GM19395 (cell line): ENCODE results near the gene PRSS27.
"Not testable (repeated sequence)": the region's sequence is repeated elsewhere in the genome, so short reads cannot be mapped to it uniquely, and the experiment has no call there.

Source experiments
- ATAC-seq: cut with Tn5 transposase; IDR thresholded peaks from one replicate; pipeline ENCODE4 v1.9.1; 2021; ENCODE audit warnings: mild to moderate bottlenecking, moderate library complexity; ENCODE audit not compliant: unreplicated experiment

Gene PRSS27

DNA sequence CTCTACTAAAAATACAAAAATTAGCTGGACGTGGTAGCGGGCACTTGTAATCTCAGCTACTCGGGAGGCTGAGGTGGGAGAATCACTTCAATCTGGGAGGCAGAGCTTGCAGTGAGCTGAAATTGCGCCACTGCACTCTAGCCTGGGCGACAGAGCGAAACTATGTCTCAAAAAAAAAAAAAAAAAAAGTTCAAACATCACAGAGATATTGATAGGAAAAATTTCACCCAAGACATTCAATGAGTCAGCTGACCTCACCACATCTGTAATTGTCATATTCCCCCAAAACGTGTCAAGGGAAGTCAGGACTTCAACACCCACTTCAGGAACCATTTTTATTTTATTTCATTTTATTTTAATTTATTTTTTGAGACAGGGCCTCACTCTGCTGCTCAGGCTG, 8.0 kb upstream of the PRSS27 start:
- ATAC-seq = no peak

DNA sequence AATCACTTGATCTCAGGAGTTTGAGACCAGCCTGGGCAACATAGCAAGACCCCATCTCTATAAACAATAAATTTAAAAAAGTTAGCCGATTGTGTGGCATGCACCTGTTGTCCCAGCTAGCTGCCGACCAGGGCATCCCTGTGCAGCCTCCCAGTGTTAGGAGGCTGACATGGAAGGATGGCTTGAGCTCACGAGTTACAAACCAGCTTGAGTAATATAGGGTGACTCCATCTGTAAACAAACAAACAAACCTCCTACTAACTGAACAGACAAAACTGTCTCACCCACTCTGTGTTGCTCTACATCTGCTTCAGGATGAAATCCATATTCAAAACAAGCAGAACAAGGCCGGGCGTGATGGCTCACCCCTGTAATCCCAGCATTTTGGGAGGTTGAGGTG, 6.9 kb upstream of the PRSS27 start:
- ATAC-seq = no peak

DNA sequence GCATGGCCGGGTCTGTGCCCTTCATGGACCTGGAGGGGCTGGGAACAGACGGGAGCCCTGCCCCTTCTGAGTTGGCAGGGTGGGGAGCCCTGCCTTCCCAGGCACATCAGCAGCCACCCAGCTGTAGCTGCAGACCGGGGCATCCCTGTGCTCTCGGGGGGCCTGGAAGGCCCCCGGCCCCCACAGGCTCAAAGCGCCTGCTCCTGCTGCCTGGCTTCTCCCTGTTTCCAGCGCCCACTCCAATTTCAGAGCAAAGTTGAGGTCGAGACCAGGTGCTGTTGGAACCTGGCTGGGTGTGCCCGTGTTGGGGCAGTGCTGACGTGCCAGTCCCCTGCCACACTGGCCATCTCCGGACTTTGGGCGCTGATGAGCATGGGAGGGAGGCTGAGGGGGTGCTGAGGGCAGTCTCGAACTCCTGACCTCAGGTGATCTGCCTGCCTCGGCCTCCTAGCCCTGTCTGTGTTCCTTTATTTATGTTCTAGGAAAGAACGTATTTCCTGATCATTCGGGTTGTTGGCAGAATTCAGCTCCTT, 4.9 kb upstream of the PRSS27 start:
- ATAC-seq = no peak

DNA sequence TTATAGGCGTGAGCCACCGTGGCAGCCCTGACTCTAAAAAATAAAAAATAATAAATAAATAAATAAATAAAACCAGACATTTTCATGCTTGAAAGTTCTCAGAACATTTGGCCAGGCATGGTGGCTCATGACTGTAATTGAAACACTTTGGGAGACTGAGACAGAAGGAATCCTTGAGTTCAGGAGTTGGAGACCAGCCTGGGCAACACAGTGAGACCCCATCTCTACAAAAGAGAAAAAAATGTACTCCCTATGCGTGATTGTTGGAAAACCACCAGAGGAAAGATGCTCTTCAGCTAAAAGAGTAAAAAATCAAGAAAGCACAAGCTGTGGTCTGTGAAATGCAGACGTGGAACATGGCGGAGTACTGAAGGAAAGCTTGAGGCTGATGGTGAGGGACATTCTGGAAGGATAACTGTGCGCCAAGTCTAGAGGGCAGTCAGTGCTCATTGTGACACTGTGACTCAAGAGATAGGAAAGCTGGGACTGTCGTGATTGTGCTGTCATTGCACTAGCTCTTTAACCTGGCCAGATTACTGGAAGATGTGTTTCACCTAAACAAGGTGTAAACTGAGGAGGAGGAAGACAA, 4.2 kb upstream of the PRSS27 start:
- ATAC-seq = no peak

DNA sequence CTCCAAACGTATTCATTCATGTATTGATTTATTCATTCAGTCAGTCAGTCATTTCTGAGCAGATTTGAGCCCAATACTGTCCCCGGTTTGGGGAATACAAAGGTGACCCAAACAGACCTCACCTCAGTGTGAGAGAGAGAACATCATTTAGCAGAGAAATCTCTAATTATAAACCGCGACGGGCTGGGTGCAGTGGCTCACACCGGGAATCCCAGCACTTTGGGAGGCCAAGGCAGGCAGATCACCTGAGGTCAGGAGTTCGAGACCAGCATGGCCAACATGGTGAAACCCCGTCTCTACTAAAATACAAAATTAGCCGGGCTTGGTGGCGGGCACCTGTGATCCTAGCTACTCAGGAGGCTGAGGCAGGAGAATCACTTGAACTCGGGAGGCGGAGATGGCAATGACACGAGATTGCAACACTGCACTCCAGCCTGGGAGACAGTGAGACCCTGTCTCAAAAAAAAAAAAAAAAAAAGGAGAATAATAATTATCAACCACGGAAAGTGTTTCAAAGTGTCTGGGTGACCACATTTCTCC, 1.7 kb upstream of the PRSS27 start:
- ATAC-seq = not testable (repeated sequence)

DNA sequence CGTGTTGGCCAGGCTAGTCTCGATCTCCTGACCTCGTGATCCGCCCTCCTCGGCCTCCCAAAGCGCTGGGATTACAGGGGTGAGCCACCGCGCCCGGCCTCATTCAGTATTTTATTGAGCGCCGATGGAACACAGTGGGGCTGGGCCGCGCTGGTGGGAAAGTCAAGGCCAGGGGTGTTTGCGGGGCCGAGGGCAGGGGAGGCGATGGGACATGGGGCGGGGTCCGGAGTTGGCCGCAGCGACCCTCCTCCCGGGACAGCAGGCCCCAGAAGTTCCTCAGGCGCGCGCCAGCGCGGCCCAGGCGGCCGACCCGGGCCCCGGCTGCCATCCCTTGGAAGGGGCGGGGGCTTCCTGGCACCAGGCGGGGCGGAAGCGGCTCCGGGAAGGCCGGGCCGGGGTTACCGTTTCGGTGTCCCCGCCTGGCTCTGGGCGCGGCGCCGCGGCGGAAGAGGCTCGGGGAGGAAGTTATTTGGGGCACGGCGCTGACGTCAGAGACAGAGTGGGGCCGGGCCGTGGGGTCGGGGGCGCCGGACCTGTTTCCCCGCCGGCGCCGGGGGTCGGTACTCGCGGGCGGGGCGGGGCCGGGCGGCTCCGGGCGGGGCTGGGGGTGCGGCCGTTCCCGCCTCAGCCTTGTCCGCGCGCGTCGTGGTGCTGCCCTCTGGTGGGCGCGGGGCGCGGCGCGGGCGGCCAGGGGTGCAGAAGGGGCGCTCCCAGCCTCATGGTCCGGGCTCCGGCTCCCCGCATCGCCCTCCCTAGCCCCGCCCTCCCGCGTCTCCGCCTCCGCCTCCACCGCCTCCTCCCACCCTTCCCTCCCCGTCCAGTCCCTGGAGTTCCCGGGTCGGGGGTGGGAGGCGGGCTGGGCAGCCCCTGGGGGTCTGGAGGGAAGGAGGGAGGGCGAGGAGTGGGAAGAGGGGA, 952 bp upstream of the PRSS27 start:
- ATAC-seq = peak; percentile 72

DNA sequence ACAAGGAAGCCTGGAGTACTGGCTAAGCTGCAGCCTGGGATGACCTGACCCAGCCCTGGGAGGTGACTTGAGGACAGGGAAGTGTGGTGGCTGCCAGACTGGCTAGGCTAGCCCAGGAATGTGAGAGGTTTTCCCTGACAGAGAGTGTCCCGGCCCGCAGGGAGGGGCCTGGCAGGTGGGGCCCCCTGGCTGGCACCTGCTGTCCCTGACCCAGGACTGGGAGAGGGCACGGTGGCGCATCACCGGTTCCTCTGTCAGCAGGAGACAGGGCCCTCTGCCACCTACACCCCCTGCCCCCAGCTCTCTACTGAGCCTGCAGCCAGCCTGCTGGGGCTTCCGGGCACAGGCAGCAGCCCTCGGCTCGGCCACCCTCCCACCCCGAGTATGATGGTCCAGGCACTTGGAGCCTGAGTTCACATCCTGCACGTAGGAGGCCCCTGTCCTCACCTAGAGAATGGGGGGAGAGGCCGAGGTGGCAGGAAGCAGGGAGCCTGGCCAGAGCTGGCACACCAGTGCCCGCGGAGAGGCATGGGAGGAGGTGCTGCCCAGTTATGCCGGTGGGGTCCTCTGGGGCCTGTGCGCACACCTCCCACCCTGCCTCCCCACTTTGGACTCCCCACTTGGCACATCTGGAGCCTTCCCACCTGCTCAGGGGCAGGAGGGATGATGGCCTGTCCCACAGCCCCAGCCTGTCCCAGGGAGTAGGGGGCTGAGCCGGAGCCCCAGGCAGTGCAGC, 528 bp downstream of the PRSS27 start:
- ATAC-seq = no peak

DNA sequence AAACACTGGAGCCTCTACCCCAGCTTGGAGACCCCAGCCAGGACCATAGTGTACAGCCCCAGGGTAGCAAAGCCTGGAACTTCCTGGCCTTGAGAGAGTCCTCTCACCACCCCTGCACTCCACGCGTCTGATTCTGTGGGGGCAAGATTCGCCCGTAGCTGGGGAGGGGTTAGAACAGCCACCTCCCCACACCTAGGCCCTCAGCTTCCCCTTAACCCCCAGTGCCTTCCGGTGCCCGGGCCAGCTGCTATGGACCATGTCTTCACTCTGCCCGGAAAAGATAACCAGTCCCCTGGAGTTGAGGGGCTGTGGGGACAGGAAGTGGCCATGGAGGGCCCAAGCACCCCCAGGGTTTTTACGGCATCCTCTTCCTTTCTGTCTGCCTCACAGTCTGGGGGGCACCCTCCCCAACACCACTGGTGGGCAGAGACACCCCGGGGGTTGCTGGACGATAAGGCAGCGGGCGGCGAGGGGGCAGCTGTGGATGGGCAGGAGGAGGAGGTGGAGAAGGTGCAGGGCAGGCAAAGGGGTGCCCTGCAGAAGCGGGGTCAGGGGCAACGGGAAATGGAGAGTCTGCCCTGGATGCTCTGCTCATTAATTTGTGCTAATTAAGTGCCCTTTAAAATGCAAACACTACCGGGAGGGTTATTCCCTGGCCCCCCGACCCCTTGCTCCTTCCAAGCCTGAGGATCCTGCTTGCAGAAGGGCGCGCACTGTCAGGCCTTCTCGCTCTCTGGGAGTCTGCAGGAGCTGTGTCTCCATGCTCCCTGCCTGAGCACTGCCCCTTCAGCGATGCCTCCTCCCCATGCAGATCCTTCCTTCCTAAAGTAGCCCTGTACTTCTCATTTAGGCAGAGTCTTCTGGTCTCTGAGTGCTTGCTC, 2.4 kb downstream of the PRSS27 start:
- no peak for ATAC-seq

DNA sequence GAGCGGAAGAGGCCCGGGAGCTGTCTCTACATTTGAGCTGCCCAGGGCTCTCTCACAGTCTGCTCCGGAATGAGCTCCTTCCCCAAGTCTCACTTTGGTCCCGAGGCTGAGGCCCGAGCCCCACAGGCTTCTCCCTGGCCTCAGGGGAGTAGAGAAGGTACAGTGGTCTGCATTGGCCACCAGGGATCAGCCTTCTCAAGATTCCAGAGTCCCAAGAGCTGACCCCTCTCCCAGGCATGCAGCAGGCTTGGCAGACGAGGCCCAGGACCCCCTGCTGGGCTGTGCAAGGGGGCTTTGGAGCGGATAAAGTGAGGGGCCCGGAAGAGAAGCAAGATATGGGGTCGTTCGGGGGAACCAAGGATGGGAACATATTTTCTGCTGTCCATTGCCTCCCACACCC, 3.1 kb downstream of the PRSS27 start:
- no peak for ATAC-seq

DNA sequence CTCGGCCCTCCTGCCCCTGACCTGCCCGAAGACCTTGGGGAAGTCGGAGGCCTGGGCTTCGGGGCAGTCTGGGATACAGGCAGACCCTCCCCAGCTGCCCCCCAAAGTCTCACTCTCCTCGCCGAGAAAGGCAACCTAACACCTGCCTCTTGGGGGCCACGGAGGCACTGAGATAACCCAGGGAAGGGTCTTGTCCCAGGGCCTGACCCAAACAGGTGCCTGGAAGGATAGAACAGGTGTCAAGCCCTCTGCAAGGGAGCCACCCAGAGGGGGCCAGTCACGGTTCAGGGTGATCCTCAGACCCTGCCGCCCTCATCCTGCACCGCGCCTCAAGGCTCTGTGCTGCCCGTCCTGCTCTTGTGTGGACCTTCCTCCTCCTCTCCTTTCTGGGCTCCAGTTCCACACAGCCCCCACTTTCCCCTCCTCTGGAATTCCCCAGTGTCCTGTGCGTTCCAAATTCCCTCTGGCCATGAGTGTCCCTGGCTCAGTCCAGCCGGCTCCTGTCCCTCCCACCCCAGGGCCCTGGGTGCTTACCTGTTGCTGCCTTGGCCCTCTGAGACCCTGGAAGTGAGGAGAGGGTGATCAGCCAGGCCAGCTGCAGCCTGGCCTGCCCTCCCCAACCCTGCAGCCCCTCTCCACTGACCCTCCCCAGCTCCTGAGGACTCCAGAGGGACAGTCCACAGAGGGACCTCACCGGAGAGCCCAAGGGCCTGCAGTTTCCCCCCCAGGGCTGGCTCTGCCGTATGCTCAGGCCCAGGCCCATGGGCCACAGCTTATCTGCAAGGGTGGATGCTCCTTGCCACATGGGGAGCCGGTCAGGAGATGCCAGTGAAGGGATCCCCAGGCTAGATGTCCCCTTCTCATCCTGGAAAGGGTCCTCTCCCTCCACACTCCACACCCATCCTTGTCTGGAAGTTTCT, 3.8 kb downstream of the PRSS27 start:
- ATAC-seq = no peak

DNA sequence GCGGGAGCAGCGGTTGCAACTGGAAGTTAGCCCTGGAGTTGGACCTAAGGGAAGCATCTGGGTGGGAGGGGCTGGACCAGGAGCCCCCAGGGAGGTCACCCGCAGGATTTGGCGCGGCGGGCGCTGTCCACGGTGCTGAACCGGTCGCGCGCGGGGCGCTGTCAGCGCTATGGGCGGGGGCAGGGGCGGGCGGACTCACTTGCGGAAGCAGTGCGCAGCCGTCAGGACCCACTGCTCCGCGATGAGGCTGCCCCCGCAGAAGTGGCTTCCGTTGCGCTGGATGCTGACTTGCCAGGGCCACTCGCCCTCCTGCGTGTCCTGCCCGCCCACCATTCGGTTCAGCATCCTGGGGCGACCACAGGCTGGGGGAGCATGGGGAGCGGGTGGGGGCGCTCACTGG, 4.5 kb downstream of the PRSS27 start:
- ATAC-seq = no peak

DNA sequence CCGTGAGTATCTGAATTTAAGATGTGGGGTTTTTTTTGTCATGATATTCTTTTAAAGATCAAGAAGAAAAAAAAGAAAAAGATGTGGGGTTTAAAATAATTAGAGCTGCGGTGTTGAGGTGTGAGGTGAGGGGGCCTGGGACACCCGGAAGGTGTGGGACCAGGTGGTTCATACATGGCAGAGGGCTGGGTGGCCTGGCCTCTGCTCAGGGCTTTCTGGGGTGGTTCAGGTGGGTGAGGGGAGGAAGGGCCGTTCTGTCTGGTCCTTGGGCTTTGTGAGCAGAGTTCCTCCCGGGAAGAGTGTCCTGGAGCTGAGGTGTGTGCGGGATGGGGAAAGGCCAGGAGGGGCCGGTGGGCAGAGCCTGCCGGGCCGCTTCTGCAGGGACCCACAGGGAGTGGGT, 5.0 kb downstream of the PRSS27 start:
- no peak for ATAC-seq

DNA sequence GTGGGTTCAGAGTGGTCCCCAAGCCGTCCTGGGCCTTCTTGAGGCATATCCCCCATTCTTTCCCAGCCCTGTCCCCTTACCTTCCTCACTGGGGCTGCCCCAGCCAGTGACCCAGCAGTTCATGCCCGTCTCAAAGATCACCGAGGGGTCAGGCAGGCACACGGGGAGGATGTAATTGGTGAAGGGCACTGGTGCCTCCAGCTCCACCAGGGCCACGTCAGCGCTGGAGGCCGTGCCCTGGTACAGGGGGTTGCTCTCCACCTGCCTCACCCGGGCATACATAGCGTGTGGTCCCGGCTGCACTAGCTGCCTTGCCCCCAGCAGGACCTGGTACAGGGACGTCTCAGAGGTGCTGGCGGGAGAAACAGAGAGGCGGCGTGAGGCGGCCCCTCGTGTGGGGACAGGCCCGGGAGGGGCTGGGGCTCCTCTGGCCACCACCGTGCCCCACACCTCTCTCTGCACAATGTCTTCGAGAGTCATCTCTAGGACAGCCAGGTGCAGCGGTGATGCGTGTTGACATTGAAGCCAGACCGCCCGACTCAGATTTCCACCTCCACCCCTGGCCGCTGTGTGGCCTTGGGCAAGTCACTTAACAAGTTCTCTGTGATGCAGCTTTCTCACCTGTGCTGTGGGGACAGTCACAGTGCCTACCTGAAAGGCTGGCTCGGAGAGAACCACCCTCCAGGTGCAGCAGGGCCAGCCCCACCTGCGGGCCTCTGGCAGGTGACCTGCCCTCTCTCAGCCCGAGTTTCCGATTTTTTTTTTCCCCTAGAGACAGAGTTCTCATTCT, 5.8 kb downstream of the PRSS27 start:
- ATAC-seq = no peak

DNA sequence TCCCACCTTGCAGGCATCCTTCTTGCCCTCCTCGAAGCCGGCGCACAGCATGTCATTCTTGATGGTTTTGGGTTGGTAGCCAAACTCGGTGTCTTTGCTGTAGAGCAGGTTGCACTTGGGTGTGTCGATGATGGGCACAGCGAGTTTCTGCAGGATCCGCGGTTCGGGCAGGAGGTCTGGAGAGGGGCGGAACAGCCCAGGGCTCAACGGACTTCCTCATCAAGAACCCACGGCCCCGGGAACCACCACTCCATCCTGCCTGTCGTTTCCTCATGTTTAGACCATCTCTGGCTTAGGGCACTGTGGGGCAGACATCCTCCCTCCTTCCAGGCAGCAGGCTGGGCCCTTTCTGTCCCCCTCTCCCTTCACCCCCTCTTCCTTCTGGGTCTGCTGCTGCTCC, 6.5 kb downstream of the PRSS27 start:
- ATAC-seq = no peak

DNA sequence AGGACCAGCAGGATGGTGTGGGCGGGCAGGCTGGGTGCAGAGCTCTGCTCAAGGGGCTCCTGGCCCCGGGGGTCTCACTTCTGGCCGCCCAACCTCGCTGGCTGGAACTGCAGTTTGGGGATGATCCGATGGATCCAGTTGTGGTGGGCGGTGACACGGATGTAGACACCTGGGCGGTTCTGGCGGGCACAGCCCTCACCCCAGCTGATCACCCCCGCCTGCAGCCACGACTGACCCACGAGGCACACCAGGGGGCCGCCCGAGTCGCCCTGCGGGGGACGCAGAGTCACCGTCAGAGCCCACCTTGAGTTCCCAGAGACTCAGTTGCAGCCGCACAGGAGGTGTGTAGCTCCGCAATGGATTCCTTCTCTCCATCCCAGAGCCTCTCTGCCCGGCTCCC, 7.5 kb downstream of the PRSS27 start:
- ATAC-seq = no peak

DNA sequence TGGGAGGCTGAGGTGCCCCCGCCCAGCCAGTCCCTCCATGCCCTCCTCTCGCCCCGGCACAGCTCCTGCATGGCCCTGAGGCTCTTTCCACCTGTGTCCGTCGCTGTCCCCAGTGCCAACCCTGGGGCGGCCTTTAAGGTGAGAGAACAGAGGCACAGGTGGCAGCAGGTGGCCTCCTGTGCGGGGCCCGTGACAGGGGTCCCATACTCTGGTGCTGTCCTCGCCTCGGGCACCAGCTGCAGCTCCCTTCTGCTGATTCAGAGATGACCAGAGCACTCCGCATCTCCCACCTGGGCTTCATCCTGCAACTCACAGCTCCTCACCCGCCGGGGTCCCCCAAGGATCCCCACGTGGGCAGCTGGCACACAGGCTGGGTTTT, 8.0 kb downstream of the PRSS27 start:
- no peak for ATAC-seq

DNA sequence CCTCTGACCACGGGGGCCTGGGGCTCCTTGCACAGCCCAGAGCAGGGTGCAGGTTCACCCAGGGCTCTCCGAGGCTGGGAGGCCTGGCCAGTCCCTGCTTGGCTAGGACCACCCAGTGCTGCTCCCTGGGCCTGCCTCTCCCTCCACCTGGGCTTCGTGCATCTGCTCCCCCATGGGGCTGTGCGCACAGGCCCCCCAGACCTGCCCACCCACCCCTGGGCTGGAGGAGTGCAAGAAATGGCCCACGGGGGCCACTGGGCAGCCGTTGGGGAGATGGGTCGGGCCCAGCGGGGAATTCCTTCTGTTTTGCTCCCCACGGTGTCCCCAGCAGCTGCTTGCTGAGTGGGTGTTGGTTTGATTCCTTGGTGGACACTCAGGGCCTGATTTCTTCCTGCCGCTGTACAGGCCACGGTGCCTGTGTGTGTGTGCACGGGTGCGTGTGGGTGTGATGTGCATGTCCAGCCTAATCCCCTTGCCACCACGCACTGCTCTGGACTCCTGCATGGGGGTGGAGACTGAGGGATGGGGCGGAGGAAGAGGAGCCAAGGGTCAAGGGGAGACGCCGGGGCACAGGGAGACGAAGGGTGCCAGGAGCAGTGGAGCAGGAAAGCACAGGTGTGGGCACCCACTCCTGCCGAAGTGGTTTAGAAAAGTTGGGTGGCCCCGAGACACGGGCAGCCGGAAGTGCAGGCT, 8.5 kb downstream of the PRSS27 start:
- no peak for ATAC-seq

DNA sequence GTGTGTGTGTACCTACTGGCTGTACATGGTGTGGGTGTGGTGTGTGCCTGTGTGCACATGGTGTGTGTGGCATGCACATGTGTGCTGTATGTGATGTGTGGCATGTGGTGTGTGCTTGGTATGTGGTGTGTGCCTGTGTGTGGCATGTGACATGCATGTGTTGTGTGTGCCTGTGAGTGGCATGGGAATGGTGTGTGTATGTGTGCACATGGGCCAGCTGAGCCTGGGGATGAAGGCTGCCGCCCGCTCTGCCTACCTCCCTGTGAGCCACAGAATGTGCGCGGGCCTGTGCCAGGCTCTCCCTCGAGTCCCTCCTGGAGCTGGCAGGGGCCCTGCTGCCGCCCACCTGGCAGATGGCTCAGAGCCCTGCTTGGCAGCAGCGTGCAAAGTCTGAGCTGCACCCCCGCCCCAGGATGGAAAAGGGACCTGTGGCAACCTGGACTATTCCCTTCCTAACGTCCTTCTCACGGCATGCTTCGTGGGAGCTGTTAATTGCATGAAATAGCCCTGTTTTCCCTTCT, 9.3 kb downstream of the PRSS27 start:
- ATAC-seq = no peak
